SK-N-SH treated with all-trans-retinoic acid at 6 μM for 48 hours (cell line): Measurements from ENCODE around the gene FOXN3.

Experiments used
- ATAC-seq: fragments of 200-7000 bp; cut with Tn5 transposase; 3 replicates; pipeline ENCODE4 v1.9.1; 2020; ENCODE audit warnings: mild to moderate bottlenecking, moderate library complexity
- ARNTL ChIP-seq: fragments of 450-650 bp; formaldehyde crosslinking; IDR thresholded peaks from 2 replicates; pipeline ENCODE4 v1.5.0; 2020; ENCODE audit warnings: low read depth, mild to moderate bottlenecking, moderate library complexity, borderline replicate concordance
- BACH2 ChIP-seq: fragments of 250-450 bp; sonication (Bioruptor Pico); IDR thresholded peaks from 2 replicates; pipeline ENCODE4 v1.9.0; 2021; ENCODE audit warnings: mild to moderate bottlenecking, borderline replicate concordance
- ESRRG ChIP-seq: fragments of 250-450 bp; sonication (Bioruptor Pico); IDR thresholded peaks from 2 replicates; pipeline ENCODE4 v1.6.1; 2021; ENCODE audit warnings: mild to moderate bottlenecking
- GLIS3 ChIP-seq: fragments of 250-450 bp; sonication (Bioruptor Pico); IDR thresholded peaks from 2 replicates; pipeline ENCODE4 v1.5.0; 2020; ENCODE audit warnings: mild to moderate bottlenecking, moderate library complexity
- ISL1 ChIP-seq: fragments of 250-450 bp; sonication (Bioruptor Pico); IDR thresholded peaks from 2 replicates; pipeline ENCODE4 v2.1.2; 2022; ENCODE audit warnings: mild to moderate bottlenecking, moderate library complexity
- OSR1 ChIP-seq: fragments of 250-450 bp; sonication (Bioruptor Pico); IDR thresholded peaks from 2 replicates; pipeline ENCODE4 v1.8.0; 2022; ENCODE audit warnings: moderate library complexity, mild to moderate bottlenecking, inconsistent platforms
- PPARA ChIP-seq: fragments of 250-450 bp; sonication (Bioruptor Pico); IDR thresholded peaks from 2 replicates; pipeline ENCODE4 v1.5.0; 2020; ENCODE audit warnings: mild to moderate bottlenecking, borderline replicate concordance
- RARB ChIP-seq: fragments of 250-450 bp; sonication (Bioruptor Pico); IDR thresholded peaks from 2 replicates; pipeline ENCODE4 v1.8.0; 2021; ENCODE audit warnings: mild to moderate bottlenecking, moderate library complexity
- TCF4 ChIP-seq: fragments of 250-450 bp; sonication (Bioruptor Pico); IDR thresholded peaks from 2 replicates; pipeline ENCODE4 v1.8.0; 2021; ENCODE audit warnings: mild to moderate bottlenecking, moderate library complexity, borderline replicate concordance
- TOX ChIP-seq: fragments of 250-450 bp; sonication (Bioruptor Pico); IDR thresholded peaks from 2 replicates; pipeline ENCODE4 v1.8.0; 2021; ENCODE audit warnings: mild to moderate bottlenecking, moderate library complexity, borderline replicate concordance
- ZC3H10 ChIP-seq: fragments of 250-450 bp; sonication (Bioruptor Pico); IDR thresholded peaks from 2 replicates; pipeline ENCODE4 v1.5.1; 2021; ENCODE audit warnings: mild to moderate bottlenecking, moderate library complexity
- ZFP3 ChIP-seq: fragments of 250-450 bp; sonication (Bioruptor Pico); IDR thresholded peaks from 2 replicates; pipeline ENCODE4 v1.5.0; 2020; ENCODE audit warnings: mild to moderate bottlenecking, moderate library complexity
- ZFP30 ChIP-seq: fragments of 450-650 bp; formaldehyde crosslinking; IDR thresholded peaks from 2 replicates; pipeline ENCODE4 v1.5.0; 2022; ENCODE audit warnings: mild to moderate bottlenecking, moderate library complexity
- ZNF565 ChIP-seq: fragments of 450-650 bp; formaldehyde crosslinking; conservative IDR thresholded peaks from 2 replicates; pipeline ENCODE4 v1.5.0; 2020; ENCODE audit warnings: low read depth, mild to moderate bottlenecking, moderate library complexity
- ZNF70 ChIP-seq: fragments of 450-650 bp; formaldehyde crosslinking; IDR thresholded peaks from 2 replicates; pipeline ENCODE4 v1.5.0; 2020; ENCODE audit warnings: mild to moderate bottlenecking, moderate library complexity
- TF ChIP-seq, protein P1 (sequence below): fragments of 250-450 bp; sonication (Bioruptor Pico); IDR thresholded peaks from 2 replicates; pipeline ENCODE4 v1.5.1; 2020; ENCODE audit warnings: low read depth, mild to moderate bottlenecking, moderate library complexity
- TF ChIP-seq, protein P2 (sequence below): fragments of 250-450 bp; sonication (Bioruptor Pico); IDR thresholded peaks from 2 replicates; pipeline ENCODE4 v1.8.0; 2020; ENCODE audit warnings: mild to moderate bottlenecking, moderate library complexity, borderline replicate concordance
- TF ChIP-seq, protein P3 (sequence below): fragments of 250-450 bp; sonication (Bioruptor Pico); IDR thresholded peaks from 2 replicates; pipeline ENCODE4 v1.8.0; 2021; ENCODE audit warnings: low read depth, mild to moderate bottlenecking, moderate library complexity, borderline replicate concordance
- TF ChIP-seq, protein P4 (sequence below): fragments of 250-450 bp; sonication (Bioruptor Pico); IDR thresholded peaks from 2 replicates; pipeline ENCODE4 v1.5.1; 2021; ENCODE audit warnings: mild to moderate bottlenecking, moderate library complexity

FOXN3 gene

DNA sequence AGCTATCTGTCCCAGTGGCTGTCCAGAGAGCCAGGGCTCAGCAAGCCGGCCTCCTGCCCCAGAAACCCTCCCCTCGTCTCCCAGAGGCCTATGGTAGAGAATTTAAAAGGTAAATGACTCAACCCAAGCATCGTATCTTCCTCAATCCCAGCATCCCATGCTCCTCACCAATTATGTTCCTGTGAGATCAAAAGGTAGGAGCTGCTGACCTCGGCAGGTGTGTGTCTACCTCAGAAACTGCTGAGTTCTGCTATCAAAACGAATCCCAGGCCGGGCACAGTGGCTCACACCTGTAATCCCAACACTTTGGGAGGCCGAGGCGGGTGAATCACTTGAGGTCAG, 49.3 kb downstream of the FOXN3 start:
- no peak for ATAC-seq
- TF ChIP-seq, protein P1, sequence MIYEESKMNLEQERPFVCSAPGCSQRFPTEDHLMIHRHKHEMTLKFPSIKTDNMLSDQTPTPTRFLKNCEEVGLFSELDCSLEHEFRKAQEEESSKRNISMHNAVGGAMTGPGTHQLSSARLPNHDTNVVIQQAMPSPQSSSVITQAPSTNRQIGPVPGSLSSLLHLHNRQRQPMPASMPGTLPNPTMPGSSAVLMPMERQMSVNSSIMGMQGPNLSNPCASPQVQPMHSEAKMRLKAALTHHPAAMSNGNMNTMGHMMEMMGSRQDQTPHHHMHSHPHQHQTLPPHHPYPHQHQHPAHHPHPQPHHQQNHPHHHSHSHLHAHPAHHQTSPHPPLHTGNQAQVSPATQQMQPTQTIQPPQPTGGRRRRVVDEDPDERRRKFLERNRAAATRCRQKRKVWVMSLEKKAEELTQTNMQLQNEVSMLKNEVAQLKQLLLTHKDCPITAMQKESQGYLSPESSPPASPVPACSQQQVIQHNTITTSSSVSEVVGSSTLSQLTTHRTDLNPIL (CRISPR knock-in tag), result no peak
- TF ChIP-seq TCF4 (CRISPR knock-in tag) (no peak), ZFP3 (CRISPR knock-in tag) (no peak)
- TF ChIP-seq, all 23 proteins: peak for 0

DNA sequence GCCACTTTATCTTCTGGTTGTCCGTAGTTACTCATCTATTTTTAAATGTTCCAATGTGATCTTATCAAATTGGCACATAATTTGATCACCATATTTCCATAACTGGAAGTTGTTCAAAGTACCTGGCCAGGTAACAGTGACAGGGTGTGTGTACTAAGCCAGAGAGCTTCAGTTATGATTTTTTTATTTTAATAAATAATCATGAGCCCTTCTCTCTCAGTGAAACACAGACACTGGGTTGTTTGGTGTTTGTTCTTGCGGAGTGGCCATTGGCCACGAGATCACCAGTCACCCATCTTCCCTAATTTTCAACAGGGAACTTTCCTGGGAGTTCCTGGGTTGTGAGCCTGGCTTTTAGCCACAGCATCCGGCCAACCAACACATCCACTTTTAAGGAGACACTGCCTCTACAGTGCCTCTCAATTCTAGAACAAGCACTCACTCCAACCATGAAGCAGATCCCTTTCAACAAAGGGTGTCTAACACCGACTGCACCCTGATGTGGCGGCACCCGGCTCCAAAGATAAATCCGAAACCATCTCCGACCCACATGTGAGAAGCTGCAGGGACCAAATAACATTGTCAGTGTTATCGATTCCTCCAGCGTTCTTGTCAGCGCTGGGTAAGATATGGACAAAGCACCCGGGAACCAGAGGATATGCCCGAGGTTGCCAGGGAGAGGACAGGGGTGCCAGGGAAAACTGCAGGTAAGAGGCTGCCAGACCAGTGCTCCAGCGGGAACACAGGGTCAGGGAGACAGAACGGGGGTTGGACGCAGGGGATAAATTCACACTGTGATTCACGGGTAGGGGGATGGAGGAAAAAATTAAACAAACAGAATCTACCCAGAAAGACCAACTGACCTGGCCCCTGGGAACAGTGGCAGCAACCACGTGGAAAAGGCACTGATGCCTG, 49.9 kb downstream of the FOXN3 start:
- TF ChIP-seq OSR1 (CRISPR knock-in tag) (no peak), ARNTL (CRISPR knock-in tag) (no peak), ZFP3 (CRISPR knock-in tag) (no peak), TOX (CRISPR knock-in tag) (no peak), RARB (no peak), GLIS3 (CRISPR knock-in tag) (no peak), ZFP30 (no peak)
- TF ChIP-seq, protein P2, sequence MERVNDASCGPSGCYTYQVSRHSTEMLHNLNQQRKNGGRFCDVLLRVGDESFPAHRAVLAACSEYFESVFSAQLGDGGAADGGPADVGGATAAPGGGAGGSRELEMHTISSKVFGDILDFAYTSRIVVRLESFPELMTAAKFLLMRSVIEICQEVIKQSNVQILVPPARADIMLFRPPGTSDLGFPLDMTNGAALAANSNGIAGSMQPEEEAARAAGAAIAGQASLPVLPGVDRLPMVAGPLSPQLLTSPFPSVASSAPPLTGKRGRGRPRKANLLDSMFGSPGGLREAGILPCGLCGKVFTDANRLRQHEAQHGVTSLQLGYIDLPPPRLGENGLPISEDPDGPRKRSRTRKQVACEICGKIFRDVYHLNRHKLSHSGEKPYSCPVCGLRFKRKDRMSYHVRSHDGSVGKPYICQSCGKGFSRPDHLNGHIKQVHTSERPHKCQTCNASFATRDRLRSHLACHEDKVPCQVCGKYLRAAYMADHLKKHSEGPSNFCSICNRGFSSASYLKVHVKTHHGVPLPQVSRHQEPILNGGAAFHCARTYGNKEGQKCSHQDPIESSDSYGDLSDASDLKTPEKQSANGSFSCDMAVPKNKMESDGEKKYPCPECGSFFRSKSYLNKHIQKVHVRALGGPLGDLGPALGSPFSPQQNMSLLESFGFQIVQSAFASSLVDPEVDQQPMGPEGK, result no peak
- TF ChIP-seq, protein P3, sequence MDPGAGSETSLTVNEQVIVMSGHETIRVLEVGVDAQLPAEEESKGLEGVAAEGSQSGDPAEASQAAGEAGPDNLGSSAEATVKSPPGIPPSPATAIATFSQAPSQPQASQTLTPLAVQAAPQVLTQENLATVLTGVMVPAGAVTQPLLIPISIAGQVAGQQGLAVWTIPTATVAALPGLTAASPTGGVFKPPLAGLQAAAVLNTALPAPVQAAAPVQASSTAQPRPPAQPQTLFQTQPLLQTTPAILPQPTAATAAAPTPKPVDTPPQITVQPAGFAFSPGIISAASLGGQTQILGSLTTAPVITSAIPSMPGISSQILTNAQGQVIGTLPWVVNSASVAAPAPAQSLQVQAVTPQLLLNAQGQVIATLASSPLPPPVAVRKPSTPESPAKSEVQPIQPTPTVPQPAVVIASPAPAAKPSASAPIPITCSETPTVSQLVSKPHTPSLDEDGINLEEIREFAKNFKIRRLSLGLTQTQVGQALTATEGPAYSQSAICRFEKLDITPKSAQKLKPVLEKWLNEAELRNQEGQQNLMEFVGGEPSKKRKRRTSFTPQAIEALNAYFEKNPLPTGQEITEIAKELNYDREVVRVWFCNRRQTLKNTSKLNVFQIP (CRISPR knock-in tag), result no peak
- ATAC-seq, result no peak

DNA sequence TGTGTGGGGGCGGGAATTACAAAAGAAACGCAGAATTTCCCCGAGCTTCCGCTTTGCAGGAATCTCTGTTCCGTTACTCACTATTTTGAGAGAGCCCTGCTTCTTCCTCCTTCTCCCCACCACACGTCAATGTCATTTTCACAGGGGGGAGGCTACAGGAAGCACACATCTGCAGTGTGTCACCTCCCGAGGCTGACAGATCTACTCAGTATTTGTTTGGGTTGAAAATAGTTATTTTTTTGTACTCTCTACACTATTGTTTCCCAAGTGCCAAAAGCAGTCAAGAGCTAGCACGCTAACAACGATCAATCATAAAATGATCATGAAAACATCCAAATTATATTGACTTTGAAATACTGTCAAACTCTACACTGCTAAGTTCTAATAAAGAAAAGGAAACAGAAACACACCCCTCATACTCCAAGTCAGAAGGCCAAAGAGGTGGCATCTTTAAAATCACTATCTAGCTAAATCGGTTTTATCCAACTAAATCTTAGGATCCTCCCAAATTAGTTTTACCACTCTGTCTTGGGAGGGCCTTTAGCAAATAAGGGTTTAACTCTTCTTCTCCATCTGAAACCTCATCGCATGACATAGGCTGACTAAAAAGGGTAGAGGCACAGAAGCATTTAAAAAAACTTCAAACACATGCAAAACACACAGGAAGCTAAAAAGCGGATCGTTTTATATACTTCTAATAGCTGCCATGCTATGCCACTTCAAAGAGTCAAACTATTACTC, 51.8 kb downstream of the FOXN3 start:
- no peak for ATAC-seq
- TF ChIP-seq, protein P1 (CRISPR knock-in tag), result no peak
- no peak for TF ChIP-seq ISL1 (CRISPR knock-in tag)
- TF ChIP-seq ZFP3 (CRISPR knock-in tag), result no peak
- TF ChIP-seq ZC3H10 (CRISPR knock-in tag), result no peak
- TF ChIP-seq ARNTL (CRISPR knock-in tag), result no peak
- TF ChIP-seq ZNF565 (CRISPR knock-in tag), result no peak
- TF ChIP-seq GLIS3 (CRISPR knock-in tag), result no peak
- TF ChIP-seq OSR1 (CRISPR knock-in tag), result no peak
- TF ChIP-seq ZNF70 (CRISPR knock-in tag), result no peak
- no peak for TF ChIP-seq PPARA (CRISPR knock-in tag)
- TF ChIP-seq, protein P4, sequence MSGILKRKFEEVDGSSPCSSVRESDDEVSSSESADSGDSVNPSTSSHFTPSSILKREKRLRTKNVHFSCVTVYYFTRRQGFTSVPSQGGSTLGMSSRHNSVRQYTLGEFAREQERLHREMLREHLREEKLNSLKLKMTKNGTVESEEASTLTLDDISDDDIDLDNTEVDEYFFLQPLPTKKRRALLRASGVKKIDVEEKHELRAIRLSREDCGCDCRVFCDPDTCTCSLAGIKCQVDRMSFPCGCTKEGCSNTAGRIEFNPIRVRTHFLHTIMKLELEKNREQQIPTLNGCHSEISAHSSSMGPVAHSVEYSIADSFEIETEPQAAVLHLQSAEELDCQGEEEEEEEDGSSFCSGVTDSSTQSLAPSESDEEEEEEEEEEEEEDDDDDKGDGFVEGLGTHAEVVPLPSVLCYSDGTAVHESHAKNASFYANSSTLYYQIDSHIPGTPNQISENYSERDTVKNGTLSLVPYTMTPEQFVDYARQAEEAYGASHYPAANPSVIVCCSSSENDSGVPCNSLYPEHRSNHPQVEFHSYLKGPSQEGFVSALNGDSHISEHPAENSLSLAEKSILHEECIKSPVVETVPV (CRISPR knock-in tag), result no peak
- no peak for TF ChIP-seq ESRRG (CRISPR knock-in tag)
- TF ChIP-seq, protein P3 (CRISPR knock-in tag), result no peak
- TF ChIP-seq BACH2 (CRISPR knock-in tag), result no peak
